ENCODE measurements around the gene C16orf95.
"Not testable (repeated sequence)": the region's sequence is repeated elsewhere in the genome, so short reads cannot be mapped to it uniquely, and the experiment has no call there.

- TF ChIP-seq CTCF, POLR2A (IDR thresholded peaks at IDR 0.05): not testable (repeated sequence)
Observed at GRCh38 chr16:87258653-87259052, 58.5 kb downstream of the C16orf95 start.
